ENCODE results near the gene LRIG2. TPM values are rescaled to one million over a fixed set of nuclear protein-coding genes. Genes with fewer than 3 reads are reported as not detected.

The LRIG2 gene
- total and polyA plus RNA-seq, 2 experiments from 2014 or later = 10.0 to 40.4 TPM

GRCh38 chr1:113141650-113142473, 68.9 kb downstream of the LRIG2 start (continued):
- TF ChIP-seq ZNF462 (CRISPR knock-in tag; IDR thresholded peaks at IDR 0.05) = no peak
- no peak for TF ChIP-seq EZH2phosphoT487 (IDR thresholded peaks at IDR 0.05; ENCODE audit: unreplicated experiment)

GRCh38 chr1:113142791-113143190, 69.8 kb downstream of the LRIG2 start:
- H2AFZ ChIP-seq = 0 out of 2 replicates have a peak overlapping the region, but pooled peaks have one; percentile 49
- no peak for ATAC-seq
- H4K20me1 ChIP-seq (replicated peaks; ENCODE audit: insufficient read depth) = no peaks in the 10 kb centered on the region
- peaks cover 15% of the 10 kb centered on the region for H3K4me1 ChIP-seq (ENCODE audit: insufficient read depth)
- 0 out of 2 replicates have a peak, but pooled peaks cover 4% of the 10 kb centered on the region for H3K9me2 ChIP-seq (ENCODE audit: insufficient read depth)
- DNase-seq (ENCODE audit: low spot score) = no peak
- H3K27me3 Mint-ChIP-seq (ENCODE audit: insufficient read depth, low read depth, poor library complexity) = no peaks in the 10 kb centered on the region
- H3K27ac Mint-ChIP-seq = no peak overlapping the region
- no peaks in the 10 kb centered on the region for H3K36me3 ChIP-seq (ENCODE audit: insufficient read depth)
- H3K4me3 ChIP-seq = no peak overlapping the region
- no peaks in the 10 kb centered on the region for H3K27me3 ChIP-seq (ENCODE audit: insufficient read depth)
- H3K4me2 ChIP-seq = no peak overlapping the region; the same call in 1 of the 2 replicates
- H3K4me1 Mint-ChIP-seq = peaks cover 13% of the 10 kb centered on the region
- no peaks in the 10 kb centered on the region for H3F3A ChIP-seq (replicated peaks; ENCODE audit: low read depth)
- H3K9me3 Mint-ChIP-seq = no peaks in the 10 kb centered on the region
- no peaks in the 10 kb centered on the region for H3K79me2 ChIP-seq (replicated peaks; ENCODE audit: insufficient read depth)
- H3K27ac ChIP-seq (ENCODE audit: low read depth) = no peak overlapping the region
- no peaks in the 10 kb centered on the region for H3K36me3 Mint-ChIP-seq (ENCODE audit: low read depth)
- no peak overlapping the region for H3K4me3 Mint-ChIP-seq
- no peak for TF ChIP-seq POLR2AphosphoS5 (IDR thresholded peaks at IDR 0.05; ENCODE audit: low read depth)
- TF ChIP-seq ZNF462 (CRISPR knock-in tag; IDR thresholded peaks at IDR 0.05) = no peak
- TF ChIP-seq NANOG (IDR thresholded peaks at IDR 0.05; ENCODE audit: borderline replicate concordance) = no peak
- TF ChIP-seq EZH2 (IDR thresholded peaks at IDR 0.05; ENCODE audit: low read depth, unreplicated experiment) = no peak
- no peak for TF ChIP-seq STAT1 (IDR thresholded peaks at IDR 0.05; ENCODE audit: unreplicated experiment)
- TF ChIP-seq EZH2phosphoT487 (IDR thresholded peaks at IDR 0.05; ENCODE audit: unreplicated experiment) = no peak
